Activated CD4-positive, alpha-beta T cell treated with anti-CD3 and anti-CD28 coated beads, Interleukin-2, amount 10 ng/mL, durations not matched to agents 7 days and 5 days (primary cell): ENCODE results near the gene MAG. TPM values are rescaled to one million over a fixed set of nuclear protein-coding genes. Genes with fewer than 3 reads are reported as not detected.
"Not testable (repeated sequence)": the region's sequence is repeated elsewhere in the genome, so short reads cannot be mapped to it uniquely, and the experiment has no call there.

ENCODE experiments used
- CTCF ChIA-PET: fragments of 350-600 bp; sonication (Branson Sonifier 250); formaldehyde crosslinking; loops from one replicate; lab custom pipeline; 2021; ENCODE audit warnings: antibody characterized with exemption; lab: Charles Lee
- POLR2A ChIA-PET: fragments of 350-600 bp; sonication (Branson Sonifier 250); formaldehyde crosslinking; loops from one replicate; lab custom pipeline; 2021; ENCODE audit warnings: antibody characterized with exemption; lab: Charles Lee
- DNase-seq: peaks from one replicate; pipeline ENCODE4 v3.0.0-alpha.2; 2020
- H3K27ac Mint-ChIP-seq: one replicate; pipeline ENCODE4 v1.8.0; 2021; ENCODE audit warnings: mild to moderate bottlenecking, moderate library complexity, mixed read lengths
- H3K27me3 Mint-ChIP-seq: one replicate; pipeline ENCODE4 v1.8.0; 2021; ENCODE audit warnings: mixed read lengths
- H3K36me3 Mint-ChIP-seq: one replicate; pipeline ENCODE4 v1.8.0; 2021; ENCODE audit warnings: low read depth, mixed read lengths
- H3K4me1 Mint-ChIP-seq: one replicate; pipeline ENCODE4 v1.8.0; 2021; ENCODE audit warnings: mixed read lengths
- H3K4me3 Mint-ChIP-seq: one replicate; pipeline ENCODE4 v1.8.0; 2021; ENCODE audit warnings: mild to moderate bottlenecking, moderate library complexity, mixed read lengths
- H3K9me3 Mint-ChIP-seq: one replicate; pipeline ENCODE4 v1.8.0; 2021; ENCODE audit warnings: mixed read lengths
- total RNA-seq, 2 experiments: library from RNA; stranded (reverse); gene quantifications; one replicate each; pipeline ENCODE4 v1.2.3, GENCODE V29; 2021

The MAG gene
- total RNA-seq, 2 experiments from 2014 or later = not detected

- Mint-ChIP-seq H3K9me3 (no peaks in the 10 kb centered on the region), H3K4me3 (no peak overlapping the region), H3K27me3 (peaks cover 16% of the 10 kb centered on the region), H3K4me1 (no peaks in the 10 kb centered on the region), H3K27ac (peak overlapping the region; percentile 25), H3K36me3 (peaks cover 10% of the 10 kb centered on the region)
- ChIA-PET CTCF (interaction anchor here (0.6 to 1.0 kb wide), 2 partner anchors 11 to 235 kb away, joined by 3 read pairs; no protein-coding TSS in a partner anchor), POLR2A (interaction anchor here (0.6 kb wide), 1 partner anchor 55 kb away, joined by 3 read pairs; no protein-coding TSS in a partner anchor)
- DNase-seq = no peak
Measured at GRCh38 chr19:35279985-35280821, 11.8 kb upstream of the MAG start.

GRCh38 chr19:35281303-35281702, 10.7 kb upstream of the MAG start:
- CTCF ChIA-PET = interaction anchor here (0.6 to 1.0 kb wide), 2 partner anchors 10 to 233 kb away, joined by 3 read pairs; no protein-coding TSS in a partner anchor
- Mint-ChIP-seq H3K9me3 (no peaks in the 10 kb centered on the region), H3K27ac (no peak overlapping the region), H3K36me3 (peaks cover 4% of the 10 kb centered on the region), H3K4me3 (no peak overlapping the region), H3K4me1 (no peaks in the 10 kb centered on the region), H3K27me3 (peaks cover 16% of the 10 kb centered on the region)
- DNase-seq = no peak
- POLR2A ChIA-PET = no interaction called here

- Mint-ChIP-seq H3K4me1 (no peaks in the 10 kb centered on the region), H3K9me3 (no peaks in the 10 kb centered on the region), H3K36me3 (peaks cover 2% of the 10 kb centered on the region), H3K27me3 (peaks cover 16% of the 10 kb centered on the region), H3K27ac (no peak overlapping the region), H3K4me3 (no peak overlapping the region)
- POLR2A ChIA-PET = no interaction called here
- DNase-seq = no peak
- CTCF ChIA-PET = interaction anchor here (0.7 to 3.0 kb wide), 6 partner anchors 9 to 648 kb away, joined by 3 to 12 read pairs (median 3); no protein-coding TSS in a partner anchor
Measured at GRCh38 chr19:35284153-35285094, 7.5 kb upstream of the MAG start.

- POLR2A ChIA-PET = no interaction called here
- CTCF ChIA-PET = interaction anchor here (0.7 to 3.0 kb wide), 5 partner anchors 10 to 648 kb away, joined by 3 to 12 read pairs (median 3); no protein-coding TSS in a partner anchor
- no peaks in the 10 kb centered on the region for H3K4me1 Mint-ChIP-seq
- H3K9me3 Mint-ChIP-seq = no peaks in the 10 kb centered on the region
- no peak overlapping the region for H3K4me3 Mint-ChIP-seq
- H3K27ac Mint-ChIP-seq = no peak overlapping the region
- no peaks in the 10 kb centered on the region for H3K36me3 Mint-ChIP-seq
- DNase-seq = no peak
- H3K27me3 Mint-ChIP-seq = peaks cover 16% of the 10 kb centered on the region
Measured at GRCh38 chr19:35285095-35285449, 6.9 kb upstream of the MAG start.

GRCh38 chr19:35285465-35285864, 6.5 kb upstream of the MAG start:
- H3K27ac Mint-ChIP-seq, POLR2A ChIA-PET, H3K4me1 Mint-ChIP-seq, H3K36me3 Mint-ChIP-seq, H3K4me3 Mint-ChIP-seq, H3K9me3 Mint-ChIP-seq, DNase-seq: not testable (repeated sequence)
- H3K27me3 Mint-ChIP-seq = peaks cover 16% of the 10 kb centered on the region
- CTCF ChIA-PET = interaction anchor here (0.7 to 3.0 kb wide), 5 partner anchors 10 to 647 kb away, joined by 3 to 12 read pairs (median 3); no protein-coding TSS in a partner anchor

- H3K36me3 Mint-ChIP-seq, H3K9me3 Mint-ChIP-seq, DNase-seq, POLR2A ChIA-PET, H3K4me3 Mint-ChIP-seq, H3K4me1 Mint-ChIP-seq, H3K27ac Mint-ChIP-seq: not testable (repeated sequence)
- CTCF ChIA-PET = interaction anchor here (3.0 kb wide), 1 partner anchor 9 kb away, joined by 12 read pairs; no protein-coding TSS in a partner anchor
- H3K27me3 Mint-ChIP-seq = peaks cover 16% of the 10 kb centered on the region
Measured at GRCh38 chr19:35286101-35286500, 5.9 kb upstream of the MAG start.

- ChIA-PET CTCF (interaction anchor here (3.0 kb wide), 1 partner anchor 8 kb away, joined by 12 read pairs; no protein-coding TSS in a partner anchor), POLR2A (no interaction called here)
- Mint-ChIP-seq H3K4me1 (no peaks in the 10 kb centered on the region), H3K27ac (no peak overlapping the region), H3K36me3 (no peaks in the 10 kb centered on the region), H3K27me3 (peaks cover 9% of the 10 kb centered on the region), H3K9me3 (no peaks in the 10 kb centered on the region), H3K4me3 (no peak overlapping the region)
- DNase-seq = no peak
Measured at GRCh38 chr19:35287713-35288112, 4.2 kb upstream of the MAG start.

- no peaks in the 10 kb centered on the region for H3K36me3 Mint-ChIP-seq
- H3K27me3 Mint-ChIP-seq = peaks cover 4% of the 10 kb centered on the region
- no peak overlapping the region for H3K27ac Mint-ChIP-seq
- no peak overlapping the region for H3K4me3 Mint-ChIP-seq
- H3K9me3 Mint-ChIP-seq = no peaks in the 10 kb centered on the region
- H3K4me1 Mint-ChIP-seq = no peaks in the 10 kb centered on the region
- DNase-seq = no peak
- ChIA-PET POLR2A (no interaction called here), CTCF (no interaction called here)
Measured at GRCh38 chr19:35288331-35288730, 3.6 kb upstream of the MAG start.

- H3K27me3 Mint-ChIP-seq = peaks cover 2% of the 10 kb centered on the region
- no peaks in the 10 kb centered on the region for H3K36me3 Mint-ChIP-seq
- ChIA-PET CTCF (interaction anchor here (1.0 kb wide), 1 partner anchor 206 kb away, joined by 5 read pairs; no protein-coding TSS in a partner anchor), POLR2A (no interaction called here)
- no peaks in the 10 kb centered on the region for H3K9me3 Mint-ChIP-seq
- no peak overlapping the region for H3K27ac Mint-ChIP-seq
- DNase-seq = no peak
- H3K4me3 Mint-ChIP-seq = no peak overlapping the region
- no peaks in the 10 kb centered on the region for H3K4me1 Mint-ChIP-seq
Measured at GRCh38 chr19:35288906-35289305, 3.1 kb upstream of the MAG start.

- no peak overlapping the region for H3K27ac Mint-ChIP-seq
- no peaks in the 10 kb centered on the region for H3K27me3 Mint-ChIP-seq
- no peak overlapping the region for H3K4me3 Mint-ChIP-seq
- H3K36me3 Mint-ChIP-seq = no peaks in the 10 kb centered on the region
- ChIA-PET POLR2A (no interaction called here), CTCF (interaction anchor here (0.9 to 1.6 kb wide), 2 partner anchors 9 to 16 kb away, joined by 3 to 5 read pairs; no protein-coding TSS in a partner anchor)
- no peaks in the 10 kb centered on the region for H3K9me3 Mint-ChIP-seq
- DNase-seq = no peak
- peaks cover 1% of the 10 kb centered on the region for H3K4me1 Mint-ChIP-seq
Measured at GRCh38 chr19:35290381-35291127, 1.4 kb upstream of the MAG start.

GRCh38 chr19:35291259-35291658, 702 bp upstream of the MAG start:
- Mint-ChIP-seq H3K36me3 (no peaks in the 10 kb centered on the region), H3K27me3 (no peaks in the 10 kb centered on the region), H3K27ac (no peak overlapping the region), H3K4me3 (no peak overlapping the region), H3K9me3 (no peaks in the 10 kb centered on the region), H3K4me1 (peaks cover 8% of the 10 kb centered on the region)
- ChIA-PET CTCF (interaction anchor here (0.6 to 1.6 kb wide), 3 partner anchors 10 to 57 kb away, joined by 3 to 5 read pairs (median 3); no protein-coding TSS in a partner anchor), POLR2A (no interaction called here)
- no peak for DNase-seq
